HepG2 (cell line): ENCODE results near the gene HCN4. TPM values are rescaled to one million over a fixed set of nuclear protein-coding genes. Genes with fewer than 3 reads are reported as not detected.

Source experiments
- EP300 ChIP-seq, 3 experiments: sonication (generic) in 1 of 3; formaldehyde crosslinking in 1 of 3; IDR thresholded peaks; 2 replicates each; pipeline versions ENCODE4 v1.5.1 to v1.6.1; 2011 to 2020; ENCODE audit warnings: low read depth in 2 of 3, low read length in 2 of 3, borderline replicate concordance in 1 of 3, improper control_type of control experiment in 1 of 3, mild to moderate bottlenecking in 1 of 3, missing genetic modification reagents in 1 of 3, moderate library complexity in 1 of 3
- FOXA1 ChIP-seq, 2 experiments: fragments of 450-650 bp in 1 of 2; sonication (generic) in 1 of 2; formaldehyde crosslinking in 1 of 2; IDR thresholded peaks; 2 replicates each; pipeline versions ENCODE4 v1.4.0 to v1.6.1; 2016 to 2020; ENCODE audit warnings: missing genetic modification reagents in 1 of 2
- FOXK1 ChIP-seq: sonication (generic); formaldehyde crosslinking; IDR thresholded peaks from 2 replicates; pipeline ENCODE4 v1.4.0; 2020; ENCODE audit warnings: low read depth, missing genetic modification reagents, borderline replicate concordance
- HDAC2 ChIP-seq: sonication (generic); formaldehyde crosslinking; IDR thresholded peaks from 2 replicates; pipeline ENCODE4 v1.4.0; 2020; ENCODE audit warnings: missing genetic modification reagents
- MTF2 ChIP-seq: sonication (generic); formaldehyde crosslinking; IDR thresholded peaks from 2 replicates; pipeline ENCODE4 v1.5.0; 2020; ENCODE audit warnings: missing genetic modification reagents, borderline replicate concordance
- PAXIP1 ChIP-seq: sonication (generic); formaldehyde crosslinking; conservative IDR thresholded peaks from 2 replicates; pipeline ENCODE4 v1.4.0; 2020; ENCODE audit warnings: mild to moderate bottlenecking, missing genetic modification reagents, moderate library complexity
- POGZ ChIP-seq: sonication (generic); formaldehyde crosslinking; IDR thresholded peaks from 2 replicates; pipeline ENCODE4 v1.4.0; 2020; ENCODE audit warnings: mild to moderate bottlenecking, missing genetic modification reagents
- RXRB ChIP-seq: IDR thresholded peaks from 2 replicates; pipeline ENCODE4 v1.6.1; 2016; ENCODE audit warnings: borderline replicate concordance, missing genetic modification reagents, missing compliant biosample characterization
- SOX5 ChIP-seq: IDR thresholded peaks from 2 replicates; pipeline ENCODE4 v1.6.1; 2016; ENCODE audit warnings: borderline replicate concordance
- SOX6 ChIP-seq, 2 experiments: fragments of 450-650 bp in 1 of 2; sonication (generic) in 1 of 2; formaldehyde crosslinking in 1 of 2; IDR thresholded peaks; 2 replicates each; pipeline versions ENCODE4 v1.4.0 to v1.6.1; 2017 to 2020; ENCODE audit warnings: antibody characterized with exemption in 1 of 2, mild to moderate bottlenecking in 1 of 2, missing genetic modification reagents in 1 of 2
- THAP11 ChIP-seq: IDR thresholded peaks from 2 replicates; pipeline ENCODE4 v1.6.1; 2016; ENCODE audit warnings: missing biosample characterization, missing genetic modification reagents
- ZBTB25 ChIP-seq: IDR thresholded peaks from 2 replicates; pipeline ENCODE4 v1.6.1; 2018; ENCODE audit warnings: missing genetic modification reagents
- ZNF264 ChIP-seq: sonication (generic); formaldehyde crosslinking; IDR thresholded peaks from 2 replicates; pipeline ENCODE4 v1.4.0; 2020; ENCODE audit warnings: missing genetic modification reagents
- ZNF558 ChIP-seq: sonication (generic); formaldehyde crosslinking; IDR thresholded peaks from 2 replicates; pipeline ENCODE4 v1.9.0; 2022; ENCODE audit warnings: mild to moderate bottlenecking, missing genetic modification reagents, borderline replicate concordance
- ZNF775 ChIP-seq: sonication (generic); formaldehyde crosslinking; IDR thresholded peaks from 2 replicates; pipeline ENCODE4 v1.4.0; 2020; ENCODE audit warnings: missing genetic modification reagents, mild to moderate bottlenecking, moderate library complexity, borderline replicate concordance
- polyA plus RNA-seq, 8 experiments: library from polyadenylated mRNA; depleted of rRNA in 3 of 8; stranded (reverse) in 7 of 8; unstranded in 1 of 8; fragments of >200 nt; fragmentation: Illumina TruSeq in 4 of 8; extraction: Trizol in 4 of 8; gene quantifications; 2 replicates each; pipeline versions ENCODE4 v1.2.1 to v1.2.3, GENCODE V29; 2011 to 2016; ENCODE audit warnings: low read depth in 4 of 8, missing spikeins in 1 of 8, mixed read lengths in 1 of 8; ENCODE audit not compliant: insufficient read depth in 1 of 8
- total RNA-seq, 5 experiments: library from RNA; depleted of rRNA; stranded (reverse); fragments of >200 nt; fragmentation: Illumina TruSeq; extraction: Trizol; gene quantifications; 2 replicates each; pipeline ENCODE4 v1.2.3, GENCODE V29; 2016; ENCODE audit warnings: low read depth in 1 of 5
- TF ChIP-seq, protein P1 (sequence below): IDR thresholded peaks from 2 replicates; pipeline ENCODE4 v1.6.1; 2016; ENCODE audit warnings: low read depth, missing genetic modification reagents, missing compliant biosample characterization
- TF ChIP-seq, protein P2 (sequence below): IDR thresholded peaks from 2 replicates; pipeline ENCODE4 v1.6.1; 2016; ENCODE audit warnings: low read depth

Gene HCN4
- total and polyA plus RNA-seq, 2 of the 13 experiments (the other 11 are each of a cell fraction or from before 2014, with no cell fraction given), result not detected

GRCh38 chr15:73293773-73294172 is 75.0 kb downstream of the HCN4 start (continued):
- TF ChIP-seq ZNF264 (CRISPR knock-in tag) (peak; percentile 56; the same call in 1 of the 2 replicates), RXRB (CRISPR knock-in tag) (peak; percentile 61), PAXIP1 (peak; percentile 87), HDAC2 (peak; percentile 65; the same call in 1 of the 2 replicates), ZNF775 (CRISPR knock-in tag) (no peak), FOXK1 (CRISPR knock-in tag) (peak; percentile 52; the same call in 1 of the 2 replicates), EP300 (IDR thresholded peaks at IDR 0.05; ENCODE audit: low read depth in 2 of 2, low read length in 2 of 2) (peak in 1 of 2 experiments; percentile 63; a peak in 2 of 4 replicates), EP300 (CRISPR knock-in tag; IDR thresholded peaks at IDR 0.05; ENCODE audit: borderline replicate concordance) (peak; percentile 31; the same call in 1 of the 2 replicates), SOX5 (peak; percentile 51; the same call in 1 of the 2 replicates), FOXA1 (IDR thresholded peaks at IDR 0.05) (no peak), FOXA1 (CRISPR knock-in tag; IDR thresholded peaks at IDR 0.05) (peak; percentile 61), ZNF558 (no peak), POGZ (CRISPR knock-in tag) (peak; percentile 26; the same call in 1 of the 2 replicates), THAP11 (CRISPR knock-in tag) (peak; percentile 21; the same call in 1 of the 2 replicates), SOX6 (IDR thresholded peaks at IDR 0.05) (no peak), SOX6 (CRISPR knock-in tag; IDR thresholded peaks at IDR 0.05) (peak; percentile 48), MTF2 (CRISPR knock-in tag) (no peak), ZBTB25 (CRISPR knock-in tag) (no peak)
- TF ChIP-seq, protein P1, sequence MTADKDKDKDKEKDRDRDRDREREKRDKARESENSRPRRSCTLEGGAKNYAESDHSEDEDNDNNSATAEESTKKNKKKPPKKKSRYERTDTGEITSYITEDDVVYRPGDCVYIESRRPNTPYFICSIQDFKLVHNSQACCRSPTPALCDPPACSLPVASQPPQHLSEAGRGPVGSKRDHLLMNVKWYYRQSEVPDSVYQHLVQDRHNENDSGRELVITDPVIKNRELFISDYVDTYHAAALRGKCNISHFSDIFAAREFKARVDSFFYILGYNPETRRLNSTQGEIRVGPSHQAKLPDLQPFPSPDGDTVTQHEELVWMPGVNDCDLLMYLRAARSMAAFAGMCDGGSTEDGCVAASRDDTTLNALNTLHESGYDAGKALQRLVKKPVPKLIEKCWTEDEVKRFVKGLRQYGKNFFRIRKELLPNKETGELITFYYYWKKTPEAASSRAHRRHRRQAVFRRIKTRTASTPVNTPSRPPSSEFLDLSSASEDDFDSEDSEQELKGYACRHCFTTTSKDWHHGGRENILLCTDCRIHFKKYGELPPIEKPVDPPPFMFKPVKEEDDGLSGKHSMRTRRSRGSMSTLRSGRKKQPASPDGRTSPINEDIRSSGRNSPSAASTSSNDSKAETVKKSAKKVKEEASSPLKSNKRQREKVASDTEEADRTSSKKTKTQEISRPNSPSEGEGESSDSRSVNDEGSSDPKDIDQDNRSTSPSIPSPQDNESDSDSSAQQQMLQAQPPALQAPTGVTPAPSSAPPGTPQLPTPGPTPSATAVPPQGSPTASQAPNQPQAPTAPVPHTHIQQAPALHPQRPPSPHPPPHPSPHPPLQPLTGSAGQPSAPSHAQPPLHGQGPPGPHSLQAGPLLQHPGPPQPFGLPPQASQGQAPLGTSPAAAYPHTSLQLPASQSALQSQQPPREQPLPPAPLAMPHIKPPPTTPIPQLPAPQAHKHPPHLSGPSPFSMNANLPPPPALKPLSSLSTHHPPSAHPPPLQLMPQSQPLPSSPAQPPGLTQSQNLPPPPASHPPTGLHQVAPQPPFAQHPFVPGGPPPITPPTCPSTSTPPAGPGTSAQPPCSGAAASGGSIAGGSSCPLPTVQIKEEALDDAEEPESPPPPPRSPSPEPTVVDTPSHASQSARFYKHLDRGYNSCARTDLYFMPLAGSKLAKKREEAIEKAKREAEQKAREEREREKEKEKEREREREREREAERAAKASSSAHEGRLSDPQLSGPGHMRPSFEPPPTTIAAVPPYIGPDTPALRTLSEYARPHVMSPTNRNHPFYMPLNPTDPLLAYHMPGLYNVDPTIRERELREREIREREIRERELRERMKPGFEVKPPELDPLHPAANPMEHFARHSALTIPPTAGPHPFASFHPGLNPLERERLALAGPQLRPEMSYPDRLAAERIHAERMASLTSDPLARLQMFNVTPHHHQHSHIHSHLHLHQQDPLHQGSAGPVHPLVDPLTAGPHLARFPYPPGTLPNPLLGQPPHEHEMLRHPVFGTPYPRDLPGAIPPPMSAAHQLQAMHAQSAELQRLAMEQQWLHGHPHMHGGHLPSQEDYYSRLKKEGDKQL (CRISPR knock-in tag), result no peak
- TF ChIP-seq, protein P2, sequence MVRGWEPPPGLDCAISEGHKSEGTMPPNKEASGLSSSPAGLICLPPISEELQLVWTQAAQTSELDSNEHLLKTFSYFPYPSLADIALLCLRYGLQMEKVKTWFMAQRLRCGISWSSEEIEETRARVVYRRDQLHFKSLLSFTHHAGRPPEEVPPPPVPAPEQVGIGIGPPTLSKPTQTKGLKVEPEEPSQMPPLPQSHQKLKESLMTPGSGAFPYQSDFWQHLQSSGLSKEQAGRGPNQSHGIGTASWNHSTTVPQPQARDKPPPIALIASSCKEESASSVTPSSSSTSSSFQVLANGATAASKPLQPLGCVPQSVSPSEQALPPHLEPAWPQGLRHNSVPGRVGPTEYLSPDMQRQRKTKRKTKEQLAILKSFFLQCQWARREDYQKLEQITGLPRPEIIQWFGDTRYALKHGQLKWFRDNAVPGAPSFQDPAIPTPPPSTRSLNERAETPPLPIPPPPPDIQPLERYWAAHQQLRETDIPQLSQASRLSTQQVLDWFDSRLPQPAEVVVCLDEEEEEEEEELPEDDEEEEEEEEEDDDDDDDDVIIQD (CRISPR knock-in tag), result peak; percentile 47; the same call in 1 of the 2 replicates
